HG03439 (cell line): Measurements from ENCODE around the gene JADE2.

Experiments
- ATAC-seq: cut with Tn5 transposase; IDR thresholded peaks from one replicate; pipeline ENCODE4 v1.9.1; 2021; ENCODE audit warnings: mild to moderate bottlenecking, moderate library complexity; ENCODE audit not compliant: unreplicated experiment

Gene JADE2

GRCh38 chr5:134566741-134567221 is 41.3 kb downstream of the JADE2 start:
- no peak for ATAC-seq

DNA sequence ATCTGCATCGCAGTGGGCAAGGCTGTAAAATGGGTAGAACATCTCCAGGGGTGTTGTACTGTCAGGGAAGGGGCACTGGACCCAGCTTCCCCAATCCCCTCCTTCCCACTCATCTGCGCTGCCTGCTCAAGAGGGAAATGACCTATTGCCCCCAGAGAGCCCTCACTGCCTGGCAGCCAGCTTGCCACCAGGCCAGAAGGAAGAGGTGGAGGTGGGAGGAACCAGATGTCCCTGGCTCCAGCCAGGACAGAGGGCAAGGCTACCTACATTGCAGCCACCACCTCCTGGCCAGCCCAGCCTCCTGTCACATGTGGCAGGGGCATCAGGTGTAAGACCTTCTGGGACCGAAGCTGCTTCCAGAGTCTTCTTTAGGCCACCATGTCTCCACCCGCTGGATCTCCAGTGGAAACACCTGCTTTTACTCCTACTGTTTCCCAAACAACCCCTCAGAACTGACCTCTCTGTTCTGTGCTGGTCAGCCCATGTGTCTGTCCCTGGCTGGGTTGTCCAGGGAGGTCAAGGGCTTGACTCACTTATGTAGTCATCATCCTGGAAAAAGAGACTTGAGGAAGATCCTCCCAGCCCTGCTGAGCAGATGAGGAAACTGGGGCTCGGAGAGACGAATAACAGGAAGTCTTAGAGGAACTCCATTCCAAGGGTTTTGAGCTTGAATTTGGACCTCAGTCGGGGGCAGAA is 42.3 kb downstream of the JADE2 start:
- no peak for ATAC-seq

GRCh38 chr5:134568337-134568700 is 42.8 kb downstream of the JADE2 start:
- ATAC-seq = no peak

DNA sequence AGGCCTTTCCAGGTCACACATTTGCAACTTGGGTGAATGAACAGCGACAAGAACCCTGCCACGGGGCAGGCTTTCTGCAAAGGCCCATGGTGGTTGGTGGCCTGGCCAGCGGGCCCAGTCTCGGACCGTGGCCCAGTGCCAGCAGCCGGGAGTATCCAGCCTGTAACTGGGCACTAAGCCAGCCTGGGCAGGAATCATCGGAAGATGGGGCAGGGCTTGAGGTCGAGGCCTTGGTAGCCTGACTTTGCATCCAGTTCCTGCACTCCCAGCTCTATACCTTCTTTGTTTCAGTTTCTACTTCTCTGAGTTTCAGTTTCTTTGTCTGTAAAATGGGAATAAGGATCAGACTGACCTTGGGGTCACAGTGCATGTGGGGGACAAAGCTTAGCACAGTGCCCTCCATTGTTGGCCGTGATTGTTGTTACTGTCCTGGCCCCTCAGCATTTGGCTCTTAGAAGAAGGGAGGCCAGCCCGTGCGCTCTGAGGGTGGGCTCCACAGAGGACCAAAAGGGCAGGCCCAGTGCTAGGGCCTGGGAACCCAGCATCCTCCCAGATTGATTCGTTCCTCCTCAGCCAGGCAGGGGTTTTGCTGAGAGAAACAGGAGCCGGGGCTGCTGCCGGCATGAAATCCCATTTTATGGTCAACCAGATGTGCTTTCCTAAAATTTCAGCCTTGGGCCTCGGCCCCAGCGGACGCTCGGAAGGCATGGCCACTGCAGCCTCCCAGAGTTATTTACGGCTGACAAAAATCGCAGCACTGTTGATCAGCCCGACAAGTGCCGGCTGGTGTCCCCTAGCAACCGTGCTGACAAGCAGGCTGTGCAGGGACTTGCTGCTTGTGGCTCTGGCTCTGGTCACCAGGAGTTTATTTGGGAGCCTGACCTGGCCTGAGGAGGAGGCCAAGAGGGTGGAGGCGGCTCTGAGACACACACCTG is 43.6 kb downstream of the JADE2 start:
- no peak for ATAC-seq

DNA sequence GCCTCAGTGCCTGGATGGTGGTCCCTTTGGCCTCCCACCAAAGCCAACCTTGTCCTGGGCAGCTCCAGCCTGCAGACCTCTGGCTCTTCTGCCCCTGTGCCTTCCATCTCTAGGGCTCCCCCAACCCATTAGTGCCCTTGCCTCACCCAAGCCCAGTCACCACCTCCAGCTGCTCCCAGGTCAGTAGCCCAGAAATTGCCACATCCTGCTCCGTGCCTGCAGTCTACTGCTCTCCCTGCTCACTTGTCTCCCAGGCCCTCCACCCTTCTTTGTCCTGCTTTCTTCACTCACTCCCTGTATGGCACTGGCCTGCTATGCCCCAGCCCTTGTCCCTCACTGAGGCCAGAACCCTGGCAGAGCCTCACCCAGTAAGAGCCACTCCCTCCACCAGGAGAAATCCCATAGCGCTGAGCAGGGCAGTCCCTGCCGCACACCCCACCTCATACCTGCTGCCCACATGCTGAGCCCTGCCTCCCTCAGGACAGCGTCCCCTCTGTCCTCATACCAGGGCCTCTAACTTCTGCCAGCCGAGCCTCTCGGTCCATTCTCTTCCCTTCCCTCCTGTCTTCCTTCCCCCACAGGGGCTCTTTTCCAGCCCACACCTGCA is 44.4 kb downstream of the JADE2 start:
- ATAC-seq = no peak

GRCh38 chr5:134570365-134570758 is 44.9 kb downstream of the JADE2 start:
- no peak for ATAC-seq

DNA sequence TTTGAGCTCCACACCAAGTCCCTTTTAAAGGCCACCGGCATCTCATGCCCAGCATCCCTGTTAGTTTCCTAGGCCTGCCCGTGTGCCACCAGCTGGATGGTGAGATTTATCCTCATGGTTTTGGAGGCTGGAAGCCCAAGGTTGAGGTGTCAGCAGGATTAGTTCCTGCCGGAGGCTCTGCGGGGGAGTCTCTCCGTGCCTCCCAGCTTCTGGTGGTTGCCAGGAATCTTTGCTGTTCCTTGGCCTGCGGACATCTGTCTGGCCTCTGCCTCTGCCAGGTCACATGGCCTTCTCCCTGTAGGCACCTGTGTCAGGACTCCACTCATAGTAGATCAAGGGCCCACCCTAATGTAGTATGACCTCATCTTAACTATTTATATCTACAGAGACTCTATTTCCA is 45.4 kb downstream of the JADE2 start:
- no peak for ATAC-seq

- ATAC-seq = no peak
Measured at GRCh38 chr5:134571693-134572405, 46.4 kb downstream of the JADE2 start.

- no peak for ATAC-seq
Measured at GRCh38 chr5:134572811-134573210, 47.3 kb downstream of the JADE2 start.

DNA sequence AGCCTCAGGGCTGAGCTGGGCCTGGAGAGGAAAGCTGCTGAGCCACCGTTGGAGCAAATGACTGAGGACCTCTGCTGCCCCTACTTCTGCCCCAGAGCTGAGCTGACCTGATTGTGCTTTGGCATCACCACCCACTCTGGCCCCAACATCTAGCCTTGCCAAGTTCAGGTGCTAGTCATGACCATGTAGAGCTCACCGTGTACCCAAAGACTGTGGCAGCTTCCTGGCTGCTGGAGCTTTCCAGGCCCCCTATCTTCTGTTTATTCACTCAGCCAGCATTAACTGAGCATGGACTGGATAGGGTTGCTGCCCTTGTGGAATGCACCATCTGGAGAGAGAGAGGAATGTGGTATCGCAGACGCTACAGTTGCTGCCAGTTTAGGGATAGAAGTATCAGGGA is 49.1 kb downstream of the JADE2 start:
- no peak for ATAC-seq

GRCh38 chr5:134575316-134575715 is 49.8 kb downstream of the JADE2 start:
- no peak for ATAC-seq

GRCh38 chr5:134576386-134577021 is 51.0 kb downstream of the JADE2 start:
- no peak for ATAC-seq

GRCh38 chr5:134577022-134577795 is 51.7 kb downstream of the JADE2 start:
- no peak for ATAC-seq

DNA sequence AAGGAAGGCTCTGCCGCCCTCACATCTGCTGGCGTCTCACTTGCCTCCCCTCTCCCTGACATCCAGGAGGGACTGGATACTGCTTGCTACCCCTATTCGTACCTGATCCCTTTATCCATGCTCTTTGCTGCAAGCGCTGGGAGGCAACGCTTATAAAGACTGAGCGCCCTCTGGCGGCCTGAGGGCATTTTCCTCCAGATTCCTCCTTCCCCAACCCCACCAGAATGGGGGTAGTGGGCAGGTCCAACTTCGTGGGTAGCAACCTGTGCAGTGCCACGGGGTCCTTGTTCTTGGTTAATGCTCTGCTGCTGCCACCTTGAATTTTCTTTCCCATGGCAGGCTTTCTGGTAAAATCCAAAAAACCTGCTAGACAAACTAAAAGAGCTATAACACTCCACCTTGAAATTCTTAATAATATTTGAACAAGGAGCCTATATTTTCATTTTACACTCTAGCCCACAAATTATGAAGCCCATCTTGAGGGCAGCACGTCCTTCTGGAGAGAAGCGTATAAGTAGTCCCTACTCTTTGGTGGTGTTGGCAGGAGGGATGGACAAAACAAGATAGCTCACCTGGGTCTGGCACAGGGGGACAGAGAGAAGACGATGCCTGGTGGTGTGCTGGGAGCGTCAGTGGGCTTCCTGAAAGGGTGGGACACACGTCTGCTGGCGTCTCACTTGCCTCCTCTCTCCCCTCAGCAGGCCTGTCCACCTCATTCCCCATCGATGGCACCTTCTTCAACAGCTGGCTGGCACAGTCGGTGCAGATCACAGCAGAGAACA is 52.5 kb downstream of the JADE2 start:
- no peak for ATAC-seq

- no peak for ATAC-seq
Measured at GRCh38 chr5:134578578-134579283, 53.3 kb downstream of the JADE2 start.

GRCh38 chr5:134579284-134579771 is 53.9 kb downstream of the JADE2 start:
- ATAC-seq = no peak

- no peak for ATAC-seq
Measured at GRCh38 chr5:134580001-134580460, 54.6 kb downstream of the JADE2 start.
